GM10248 (cell line): Measurements from ENCODE around the gene MIB2.

ENCODE experiments used
- CTCF ChIA-PET: fragments of 300-600 bp; sonication (Branson Sonifier 250); formaldehyde crosslinking; extraction: SDS; loops from one replicate; lab custom pipeline; 2021; ENCODE audit warnings: antibody characterized with exemption; lab: Yijun Ruan, JAX
- POLR2A ChIA-PET: fragments of 350-650 bp; sonication (Branson Sonifier 250); formaldehyde crosslinking; extraction: SDS; loops from one replicate; lab custom pipeline; 2020; ENCODE audit warnings: antibody characterized with exemption; lab: Yijun Ruan, JAX
- DNase-seq: peaks from one replicate; pipeline ENCODE4 v3.0.0; 2012; ENCODE audit errors: extremely low spot score
- CTCF ChIP-seq: IDR thresholded peaks from 2 replicates; pipeline ENCODE4 v1.5.1; 2012; ENCODE audit warnings: mild to moderate bottlenecking, low read depth; ENCODE audit errors: extremely low read depth, missing control alignments, control extremely low read depth

The MIB2 gene

GRCh38 chr1:1619917-1620361 is 4.6 kb downstream of the MIB2 start:
- ChIA-PET POLR2A (no interaction called here), CTCF (interaction anchor here (0.9 to 1.4 kb wide), 2 partner anchors 9 to 59 kb away, joined by 3 to 4 read pairs; no protein-coding TSS in a partner anchor)
- no peak for DNase-seq
- TF ChIP-seq CTCF: peak; percentile 25

- no peak for TF ChIP-seq CTCF
- DNase-seq: no peak
- ChIA-PET CTCF (interaction anchor here (1.4 kb wide), 1 partner anchor 9 kb away, joined by 4 read pairs; no protein-coding TSS in a partner anchor), POLR2A (no interaction called here)
Measured at GRCh38 chr1:1620433-1621139, 5.3 kb downstream of the MIB2 start.

- no peak for DNase-seq
- ChIA-PET CTCF (interaction anchor here (1.4 kb wide), 1 partner anchor 8 kb away, joined by 4 read pairs; no protein-coding TSS in a partner anchor), POLR2A (no interaction called here)
- TF ChIP-seq CTCF: no peak
Measured at GRCh38 chr1:1621173-1622009, 6.1 kb downstream of the MIB2 start.

GRCh38 chr1:1622010-1622787 is 6.9 kb downstream of the MIB2 start:
- POLR2A ChIA-PET: no interaction called here
- TF ChIP-seq CTCF: no peak
- no peak for DNase-seq
- CTCF ChIA-PET: interaction anchor here (1.1 kb wide), 1 partner anchor 8 kb away, joined by 3 read pairs; no protein-coding TSS in a partner anchor

- DNase-seq: no peak
- no peak for TF ChIP-seq CTCF
- ChIA-PET CTCF (interaction anchor here (1.1 kb wide), 1 partner anchor 9 kb away, joined by 3 read pairs; no protein-coding TSS in a partner anchor), POLR2A (no interaction called here)
Measured at GRCh38 chr1:1622788-1623094, 7.4 kb downstream of the MIB2 start.

- CTCF ChIA-PET: interaction anchor here (1.1 kb wide), 1 partner anchor 9 kb away, joined by 3 read pairs; no protein-coding TSS in a partner anchor
- no peak for DNase-seq
- POLR2A ChIA-PET: no interaction called here
- no peak for TF ChIP-seq CTCF
Measured at GRCh38 chr1:1623181-1623630, 7.9 kb downstream of the MIB2 start.
